Sigmoid colon (tissue), 7 donors: Measurements from ENCODE around the gene PCYT2. TPM values are rescaled to one million over a fixed set of nuclear protein-coding genes. Genes with fewer than 3 reads are reported as not detected.
A peak's percentile ranks its signal among the peaks of the same experiment; 100 is the strongest.

ENCODE experiments used
- DNase-seq: peaks from one replicate; pipeline ENCODE4 v3.0.0-alpha.2; 2019
- H3K27ac ChIP-seq, 4 donors: fragments of 200-600 bp; sonication (generic); one replicate each; pipeline ENCODE4 v1.5.1; 2016 to 2019; ENCODE audit warnings: mild to moderate bottlenecking in 1 of 4
- H3K27me3 ChIP-seq, 3 donors: fragments of 200-600 bp; sonication (generic); one replicate each; pipeline ENCODE4 v1.5.1; 2019; ENCODE audit warnings: mild to moderate bottlenecking in 1 of 3
- H3K36me3 ChIP-seq, 4 donors: fragments of 200-600 bp; sonication (generic); one replicate each; pipeline ENCODE4 v1.5.1; 2016 to 2019
- H3K4me1 ChIP-seq, 4 donors: fragments of 200-600 bp; sonication (generic); one replicate each; pipeline ENCODE4 v1.5.1; 2017 to 2019
- H3K4me3 ChIP-seq, 4 donors: fragments of 200-600 bp; sonication (generic); one replicate each; pipeline ENCODE4 v1.5.1; 2017 to 2019; ENCODE audit warnings: mild to moderate bottlenecking in 2 of 4, moderate library complexity in 1 of 4
- H3K9me3 ChIP-seq, 4 donors: fragments of 200-600 bp in 3 of 4; sonication (generic) in 3 of 4; one replicate each; pipeline versions ENCODE4 v1.5.1 to v1.6.1; 2013 to 2019
- CTCF ChIP-seq, 4 experiments: fragments of 450-650 bp in 3 of 4; fragments of 200-600 bp in 1 of 4; IDR thresholded peaks; one replicate each; pipeline ENCODE4 v1.5.1; 2016 to 2019; ENCODE audit warnings: antibody characterized with exemption in 4 of 4, mild to moderate bottlenecking in 3 of 4, moderate library complexity in 2 of 4
- EP300 ChIP-seq, 4 donors: sonication (generic); formaldehyde crosslinking; IDR thresholded peaks; one replicate each; pipeline ENCODE4 v1.6.1; 2017; ENCODE audit warnings: antibody characterized with exemption in 4 of 4
- POLR2A ChIP-seq, 2 donors: fragments of 450-650 bp; IDR thresholded peaks; one replicate each; pipeline ENCODE4 v1.6.1; 2016; ENCODE audit warnings: antibody characterized with exemption in 2 of 2, mild to moderate bottlenecking in 2 of 2, moderate library complexity in 2 of 2
- POLR2AphosphoS5 ChIP-seq, 4 donors: sonication (generic); formaldehyde crosslinking; IDR thresholded peaks; one replicate each; pipeline ENCODE4 v1.6.1; 2017; ENCODE audit warnings: antibody characterized with exemption in 4 of 4
- WGBS, 2 donors: extraction: QIAGEN DNeasy Blood & Tissue Kit; methylation state at CpG; one replicate each; pipeline ENCODE4 v1.1.7; 2013; 5-methylcytosine and 5-hydroxymethylcytosine counted together
- intact Hi-C: fragments of 100-400 bp; cut with DNase I; formaldehyde crosslinking; loops from one replicate; pipeline ENCODE4 v1.15.1; 2023
- polyA plus RNA-seq, 3 donors: library from polyadenylated mRNA; stranded (reverse); fragments of 200-250 nt; gene quantifications; one replicate each; pipeline ENCODE4 v1.2.3, GENCODE V29; 2013
- total RNA-seq, 4 donors: library from RNA; depleted of rRNA; stranded (reverse); fragments of >200 nt; gene quantifications; one replicate each; pipeline ENCODE4 v1.1.0, GENCODE V29; 2016
- donor health status: healthy with polysubstance abuse.
- donor health status: Bipolar disorder and iron deficiency.
- donor health status: healthy.

Gene PCYT2
- total and polyA plus RNA-seq, 7 donors, result 11.4 to 86.4 (median 23.5) TPM

- H3K4me1 ChIP-seq, result peaks cover 0 to 17% (median 14%) of the 10 kb centered on the region in 4 donors
- WGBS, 2 donors, result 1% methylated on average over 55 of the region's 55 CpGs
- TF ChIP-seq POLR2AphosphoS5 (IDR thresholded peaks at IDR 0.05) (no peak), POLR2A (IDR thresholded peaks at IDR 0.05) (no peak), CTCF (IDR thresholded peaks at IDR 0.05) (no peak), EP300 (IDR thresholded peaks at IDR 0.05) (no peak)
- H3K27ac ChIP-seq, result peak overlapping the region; percentile 52 to 76 (median 62)
- H3K9me3 ChIP-seq, result no peaks in the 10 kb centered on the region
- peak; percentile 66 for DNase-seq
- intact Hi-C loops, result no loop called here
- H3K27me3 ChIP-seq, result no peaks in the 10 kb centered on the region
- H3K4me3 ChIP-seq, result peak overlapping the region; percentile 58 to 77 (median 63)
- H3K36me3 ChIP-seq, result peaks cover 13 to 45% (median 26%) of the 10 kb centered on the region in 4 donors
Measured at GRCh38 chr17:81910840-81911276, 341 bp downstream of the PCYT2 start.

- H3K4me1 ChIP-seq, result peaks cover 0 to 15% (median 13%) of the 10 kb centered on the region in 4 donors
- H3K4me3 ChIP-seq, result peak overlapping the region; percentile 58 to 77 (median 63)
- H3K36me3 ChIP-seq, result peaks cover 13 to 39% (median 24%) of the 10 kb centered on the region in 4 donors
- TF ChIP-seq EP300 (IDR thresholded peaks at IDR 0.05) (no peak), CTCF (IDR thresholded peaks at IDR 0.05) (no peak), POLR2A (IDR thresholded peaks at IDR 0.05) (no peak), POLR2AphosphoS5 (IDR thresholded peaks at IDR 0.05) (no peak)
- no peaks in the 10 kb centered on the region for H3K9me3 ChIP-seq
- peak; percentile 68 for DNase-seq
- intact Hi-C loops, result no loop called here
- 26 to 37% methylated on average over 23 of the region's 23 CpGs for WGBS, 2 donors
- H3K27ac ChIP-seq, result peak overlapping the region in 3 of 4 donors; percentile 52 to 76 (median 56)
- no peaks in the 10 kb centered on the region for H3K27me3 ChIP-seq
Measured at GRCh38 chr17:81909966-81910839, 996 bp downstream of the PCYT2 start.

- Histone ChIP-seq H3K4me1 (peaks cover 0 to 15% (median 13%) of the 10 kb centered on the region in 4 donors), H3K9me3 (no peaks in the 10 kb centered on the region), H3K36me3 (peaks cover 10 to 34% (median 17%) of the 10 kb centered on the region in 4 donors), H3K27ac (no peak overlapping the region), H3K27me3 (no peaks in the 10 kb centered on the region), H3K4me3 (no peak overlapping the region)
- DNase-seq, result no peak
- TF ChIP-seq POLR2AphosphoS5 (IDR thresholded peaks at IDR 0.05) (no peak), POLR2A (IDR thresholded peaks at IDR 0.05) (no peak), EP300 (IDR thresholded peaks at IDR 0.05) (no peak), CTCF (IDR thresholded peaks at IDR 0.05) (no peak)
- intact Hi-C loops, result no loop called here
- WGBS, 2 donors, result 93 to 95% methylated on average over 12 of the region's 12 CpGs
Measured at GRCh38 chr17:81909231-81909630, 2.0 kb downstream of the PCYT2 start.

- intact Hi-C loops, result no loop called here
- H3K9me3 ChIP-seq, result no peaks in the 10 kb centered on the region
- no peak for DNase-seq
- 95 to 96% methylated on average over 11 of the region's 11 CpGs for WGBS, 2 donors
- peaks cover 5 to 31% (median 12%) of the 10 kb centered on the region in 4 donors for H3K36me3 ChIP-seq
- peaks cover 0 to 15% (median 13%) of the 10 kb centered on the region in 4 donors for H3K4me1 ChIP-seq
- TF ChIP-seq POLR2AphosphoS5 (IDR thresholded peaks at IDR 0.05) (no peak), CTCF (IDR thresholded peaks at IDR 0.05) (no peak), POLR2A (IDR thresholded peaks at IDR 0.05) (no peak), EP300 (IDR thresholded peaks at IDR 0.05) (no peak)
- H3K4me3 ChIP-seq, result no peak overlapping the region
- no peak overlapping the region for H3K27ac ChIP-seq
- H3K27me3 ChIP-seq, result no peaks in the 10 kb centered on the region
Measured at GRCh38 chr17:81908793-81909192, 2.4 kb downstream of the PCYT2 start.
